ENCODE measurements around the gene PTPRJ.

The PTPRJ gene

GRCh38 chr11:48093323-48093722 is 113.0 kb downstream of the PTPRJ start:
- DNase-seq (ENCODE audit: low read depth) = no peak

DNA sequence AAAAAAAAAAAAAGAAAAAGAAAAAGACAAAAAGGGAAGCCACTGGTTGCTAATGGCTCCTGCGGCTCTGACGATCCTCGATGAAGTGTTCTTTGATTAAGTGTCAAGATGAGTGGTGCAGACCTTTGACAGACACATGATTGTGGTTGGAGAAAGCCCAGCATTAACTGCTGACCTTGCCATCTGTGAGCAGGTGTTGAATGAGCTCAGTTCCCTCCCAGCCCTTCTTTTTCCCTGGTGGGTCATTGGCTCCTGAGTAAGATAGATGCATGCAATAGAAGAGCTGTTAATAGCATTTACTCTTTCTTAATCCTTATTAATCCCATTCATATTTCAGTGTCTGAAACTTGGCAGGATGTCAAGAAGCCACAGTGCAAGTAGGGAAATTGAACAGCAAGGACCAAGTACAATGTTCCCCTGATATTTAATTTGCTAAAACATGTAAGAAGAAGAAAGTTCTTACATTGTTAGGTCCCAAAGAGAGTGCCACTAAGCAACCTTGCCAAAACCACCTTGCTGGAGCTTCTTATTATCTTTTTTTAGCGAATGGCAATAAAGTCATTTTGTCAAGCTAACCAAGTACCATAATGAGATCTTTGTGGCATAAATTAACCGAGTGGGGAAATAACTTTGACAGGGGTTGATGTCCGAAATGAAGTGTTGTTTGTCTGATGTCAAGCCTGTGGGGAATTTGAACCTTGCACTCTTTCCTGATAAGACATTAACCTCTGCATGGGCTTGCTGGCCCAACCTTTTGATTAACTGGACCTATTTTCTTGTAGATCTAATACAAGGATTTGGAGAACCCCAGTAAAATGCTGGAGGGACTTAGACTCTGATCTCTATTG is 113.7 kb downstream of the PTPRJ start:
- no peak for DNase-seq (ENCODE audit: low read depth)

GRCh38 chr11:48094643-48095339 is 114.4 kb downstream of the PTPRJ start:
- DNase-seq (ENCODE audit: low read depth) = no peak

GRCh38 chr11:48095779-48096470 is 115.6 kb downstream of the PTPRJ start:
- DNase-seq (ENCODE audit: low read depth) = no peak

DNA sequence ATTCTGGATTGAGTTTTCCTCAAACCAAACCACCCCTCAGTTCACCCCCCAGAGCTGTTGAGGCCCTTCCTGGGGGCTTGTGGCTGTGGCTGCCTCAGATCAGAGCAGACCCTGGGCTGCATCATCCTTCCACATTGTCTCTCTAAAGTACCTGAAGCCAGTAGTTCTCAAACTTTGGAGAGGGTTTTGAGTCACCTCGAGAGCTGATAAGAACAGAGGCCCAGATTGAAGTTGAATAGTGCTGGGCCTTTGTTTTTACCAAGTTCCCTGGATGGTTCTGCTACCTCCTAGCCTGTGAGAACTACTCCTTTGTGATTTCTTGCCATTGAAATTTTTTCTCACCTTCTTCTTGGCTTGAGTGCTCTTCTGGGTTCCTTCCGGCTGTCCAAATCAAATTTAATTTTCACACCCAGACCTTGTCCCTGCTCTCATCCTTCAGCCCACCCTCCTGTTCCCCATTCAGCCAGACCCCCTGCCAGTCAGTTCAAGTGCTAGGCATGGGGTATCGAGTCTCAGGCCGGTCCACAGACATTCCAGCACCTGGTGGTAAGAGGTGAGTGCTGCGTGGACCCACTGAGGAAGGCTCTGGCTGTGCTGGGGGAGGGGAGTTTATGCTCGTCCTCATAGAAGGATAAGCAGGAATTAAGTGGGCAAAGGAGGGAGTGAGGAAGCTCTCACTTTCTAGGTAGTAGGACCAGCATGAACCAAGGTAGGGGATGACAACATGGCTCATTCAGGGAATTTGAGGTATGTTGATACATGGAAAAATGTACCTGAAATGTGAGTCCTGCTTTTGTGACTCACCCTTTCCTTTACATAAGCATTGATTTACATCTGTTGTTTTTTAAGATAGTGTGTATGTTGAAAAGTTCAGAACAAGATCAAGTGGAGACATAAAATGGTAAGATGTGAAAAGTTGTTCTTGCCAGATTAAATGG is 116.5 kb downstream of the PTPRJ start:
- DNase-seq (ENCODE audit: low read depth) = no peak

GRCh38 chr11:48098024-48098423 is 117.7 kb downstream of the PTPRJ start:
- no peak for DNase-seq (ENCODE audit: low read depth)

DNA sequence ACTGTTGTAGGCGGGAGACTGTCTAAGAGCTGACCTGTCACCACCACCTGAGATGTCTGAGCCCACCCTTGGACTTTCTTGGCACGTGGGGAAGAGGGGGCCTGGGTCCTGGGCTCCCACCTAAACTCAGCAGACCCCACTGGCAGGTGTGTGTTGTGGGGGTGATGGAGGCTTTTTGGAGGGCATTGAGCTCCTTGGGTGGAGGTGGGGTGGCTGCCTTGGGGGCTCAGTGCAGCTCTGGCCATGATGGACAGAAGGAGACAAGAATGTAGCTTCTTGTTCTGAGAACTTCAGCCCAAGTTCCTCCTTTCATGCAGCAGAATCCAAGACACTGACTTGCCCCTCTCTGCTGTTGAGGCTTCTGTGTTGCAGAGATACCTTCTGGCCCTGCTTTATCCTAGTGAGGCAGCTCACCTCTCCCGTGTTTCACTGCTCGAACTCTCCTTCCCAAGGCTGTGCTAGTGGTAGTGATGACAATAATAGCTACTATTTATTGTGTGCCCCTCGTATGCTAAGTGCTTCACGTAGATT is 119.6 kb downstream of the PTPRJ start:
- DNase-seq (ENCODE audit: low read depth) = no peak

DNA sequence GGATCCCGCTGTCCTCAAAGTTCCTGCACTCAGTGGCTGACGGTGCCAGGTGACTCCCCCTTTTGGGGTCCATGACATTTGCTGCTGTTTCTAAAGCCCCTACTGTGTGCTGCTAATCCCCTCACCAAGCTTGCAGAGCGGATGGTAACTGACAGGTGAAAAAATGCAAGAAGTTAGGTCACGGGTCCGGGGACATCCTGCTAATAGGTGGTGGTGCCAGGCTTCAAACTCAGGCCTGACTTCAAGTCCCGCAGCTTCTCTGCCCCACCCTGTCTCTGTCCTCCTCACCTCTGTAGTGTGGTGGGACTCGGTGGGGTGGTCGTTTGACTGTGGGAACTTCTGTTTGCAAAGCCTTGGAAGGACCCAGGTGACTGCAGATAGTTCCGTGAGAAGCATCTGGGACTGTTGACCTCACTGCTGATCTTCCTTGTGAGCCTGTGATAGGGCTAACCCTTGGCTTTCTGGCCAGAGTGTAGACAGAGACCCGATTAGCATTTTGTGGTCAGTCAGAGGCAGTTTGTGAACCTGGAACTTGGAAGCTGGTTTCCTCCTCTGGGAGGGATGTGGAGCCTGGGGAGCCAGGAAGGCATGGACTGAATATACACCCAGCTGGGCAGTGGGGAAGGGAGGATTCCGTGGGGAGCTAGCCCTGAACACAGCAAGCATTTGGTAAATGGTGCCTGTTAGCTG is 120.8 kb downstream of the PTPRJ start:
- DNase-seq (ENCODE audit: low read depth) = no peak

GRCh38 chr11:48101958-48102357 is 121.6 kb downstream of the PTPRJ start:
- DNase-seq (ENCODE audit: low read depth) = no peak

DNA sequence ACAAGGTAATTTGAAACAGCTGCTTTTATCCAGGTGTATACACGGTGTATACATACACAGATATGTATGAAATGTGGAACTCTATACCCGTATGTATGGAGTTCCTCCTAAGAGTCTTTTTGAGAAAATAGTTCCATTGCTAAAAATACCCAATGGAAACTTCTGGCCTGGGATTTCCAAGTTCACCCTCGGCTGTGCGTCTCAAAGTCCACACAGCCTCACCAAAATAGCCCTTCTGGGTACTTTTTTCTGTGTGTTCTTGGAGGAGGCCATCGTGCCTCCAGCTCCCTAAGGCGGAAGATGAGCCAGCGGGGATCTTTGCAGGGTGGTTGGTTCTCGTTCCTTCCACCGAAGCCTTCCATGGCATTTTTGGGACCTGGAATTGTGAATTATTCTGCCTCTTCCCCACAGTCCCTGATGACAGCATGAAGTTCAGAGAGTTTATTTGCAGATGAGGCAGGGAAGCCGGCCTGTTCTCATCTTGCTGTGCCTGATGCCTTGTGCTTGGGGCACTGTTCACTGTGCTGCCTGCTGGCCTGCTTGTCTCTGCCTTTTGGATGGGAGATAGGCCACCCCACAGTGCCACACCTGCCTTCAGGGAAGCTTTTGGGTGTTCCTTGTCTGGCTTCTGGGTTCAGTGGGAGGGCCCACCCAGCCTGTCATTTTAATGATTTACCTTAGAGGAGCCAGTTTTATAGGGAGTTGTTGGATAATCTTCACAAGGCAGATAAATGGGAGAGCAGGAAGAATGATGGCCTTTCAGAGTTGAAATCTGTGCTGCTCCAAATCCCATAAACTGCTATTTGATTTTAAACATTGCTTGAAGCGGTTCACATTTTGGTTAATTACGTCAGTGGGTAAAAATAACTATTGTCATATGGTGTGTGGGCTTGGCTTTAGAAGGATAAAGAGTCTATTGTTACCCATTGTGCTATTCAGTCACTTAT is 123.5 kb downstream of the PTPRJ start:
- no peak for DNase-seq (ENCODE audit: low read depth)

GRCh38 chr11:48104568-48104924 is 124.2 kb downstream of the PTPRJ start:
- no peak for DNase-seq (ENCODE audit: low read depth)

- no peak for DNase-seq (ENCODE audit: low read depth)
Observed at GRCh38 chr11:48105096-48105990, 125.0 kb downstream of the PTPRJ start.

DNA sequence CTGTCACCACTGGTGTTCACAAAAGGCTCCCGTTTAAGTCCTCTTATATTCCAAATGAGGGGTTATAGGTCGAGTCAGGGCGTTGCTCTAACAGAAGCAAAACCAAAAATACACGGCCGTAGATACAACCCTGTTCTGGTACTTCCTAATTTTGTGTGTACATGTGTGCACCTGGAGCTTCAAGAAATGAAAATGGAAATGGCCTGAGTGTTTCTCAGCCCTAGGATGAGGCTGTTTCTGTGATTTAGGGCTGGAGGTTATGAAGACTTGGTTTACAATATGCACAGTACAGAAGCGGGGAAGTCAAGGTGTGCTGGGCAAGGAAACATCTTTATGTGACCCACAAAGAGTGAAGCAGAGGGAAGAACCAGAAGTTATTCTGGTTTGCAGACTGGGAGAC is 125.8 kb downstream of the PTPRJ start:
- DNase-seq (ENCODE audit: low read depth) = no peak

DNA sequence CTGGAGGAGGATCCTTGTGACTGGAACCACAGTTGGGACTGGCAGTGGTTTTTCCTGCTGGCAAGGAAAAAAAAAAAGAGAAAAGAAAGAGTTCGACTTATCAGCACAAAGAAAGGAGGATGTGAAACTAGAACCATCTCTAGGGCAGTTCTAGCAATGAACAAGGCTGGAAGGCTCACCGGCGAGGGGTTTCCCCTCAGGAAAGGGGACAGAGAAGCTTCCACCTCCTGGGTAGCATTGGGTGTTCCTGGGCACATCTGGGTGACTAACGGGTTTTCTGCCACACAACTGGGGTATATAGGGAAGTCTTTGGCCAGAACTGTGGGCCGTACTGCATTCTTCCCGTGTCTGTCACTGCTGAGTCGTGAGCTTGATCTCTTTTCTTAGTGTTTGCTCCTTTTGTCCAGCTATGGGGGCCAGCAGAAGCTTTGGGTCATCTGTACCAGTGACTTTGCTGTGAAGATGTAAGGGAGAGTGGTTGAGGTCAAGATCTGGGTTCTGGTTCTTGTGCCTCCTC is 126.9 kb downstream of the PTPRJ start:
- no peak for DNase-seq (ENCODE audit: low read depth)

- DNase-seq (ENCODE audit: low read depth) = no peak
Observed at GRCh38 chr11:48108231-48109045, 128.1 kb downstream of the PTPRJ start.

- DNase-seq (ENCODE audit: low read depth) = no peak
Observed at GRCh38 chr11:48109046-48109666, 128.8 kb downstream of the PTPRJ start.

- no peak for DNase-seq (ENCODE audit: low read depth)
Observed at GRCh38 chr11:48110509-48110766, 130.1 kb downstream of the PTPRJ start.

DNA sequence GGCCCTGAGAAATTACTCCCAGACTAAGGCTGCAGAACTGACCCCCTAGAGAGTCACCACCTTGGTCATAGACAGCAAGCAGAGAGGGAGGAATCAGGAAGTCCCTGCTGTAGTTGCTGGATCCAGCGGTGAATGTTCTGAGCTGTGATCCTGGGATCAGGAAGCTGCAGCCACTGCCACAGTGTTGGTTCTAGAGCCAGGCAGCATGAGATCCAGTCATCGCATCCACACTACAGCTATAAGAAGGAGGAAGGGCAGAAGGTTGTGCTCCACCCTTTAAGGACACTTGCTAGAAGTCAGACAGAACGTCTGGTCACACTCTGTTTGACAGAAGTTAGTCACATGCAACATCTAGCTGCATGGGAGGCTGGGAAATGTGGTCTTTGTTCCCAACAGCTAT is 131.5 kb downstream of the PTPRJ start:
- no peak for DNase-seq (ENCODE audit: low read depth)
